ENCODE data around the gene HIVEP3. TPM values are rescaled to one million over a fixed set of nuclear protein-coding genes. Genes with fewer than 3 reads are reported as not detected.

HIVEP3 gene
- total and polyA plus RNA-seq, 2 donors (not counting 1 experiment from before 2014, with no cell fraction given): 2.0 to 5.1 TPM

DNA sequence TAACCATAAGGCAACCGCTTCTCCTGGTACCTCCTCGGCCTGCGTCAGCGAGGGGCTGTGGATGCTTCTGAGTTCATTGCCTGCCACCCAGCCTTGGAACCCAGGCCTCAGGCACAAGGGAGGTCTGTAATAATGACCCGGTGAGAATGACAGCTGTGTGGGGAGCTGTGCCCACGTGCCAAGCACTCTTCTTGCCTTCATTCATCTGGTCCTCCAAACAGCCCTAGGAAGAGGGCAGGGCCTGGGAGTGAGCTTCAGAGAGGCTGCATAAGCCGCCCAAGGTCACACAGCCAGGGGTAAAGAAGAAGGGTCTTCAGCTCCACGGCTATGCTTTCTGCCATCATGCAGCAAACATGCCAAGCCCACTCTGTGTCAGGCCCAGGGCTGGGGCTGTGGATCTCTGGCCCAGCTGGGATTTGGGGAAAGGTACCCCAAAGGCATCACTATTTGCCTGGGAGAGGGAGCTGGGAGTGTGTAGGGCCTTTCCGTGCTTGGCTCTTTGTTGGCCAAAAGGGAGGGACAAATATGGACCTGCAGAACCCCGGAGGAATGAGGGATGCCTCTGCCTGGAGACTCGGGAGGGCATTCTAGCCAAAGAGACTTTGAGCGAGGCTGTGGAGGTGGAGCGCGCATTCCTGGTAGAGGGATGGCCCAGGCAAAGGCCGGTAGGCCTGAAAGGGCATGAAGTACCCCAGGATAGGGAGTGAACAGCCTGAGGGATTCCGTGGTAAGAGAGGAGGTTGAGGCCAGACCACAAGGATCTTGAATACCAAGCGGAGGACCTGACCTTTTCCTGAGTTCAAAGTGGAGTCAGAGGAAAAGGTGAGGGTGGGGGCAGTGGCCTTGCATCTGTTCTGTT lies 424.1 kb downstream of the HIVEP3 start:
- H3K9ac ChIP-seq (ENCODE audit: low read length): no peak overlapping the region
- intact Hi-C loops (cut with micrococcal nuclease): no loop called here

DNA sequence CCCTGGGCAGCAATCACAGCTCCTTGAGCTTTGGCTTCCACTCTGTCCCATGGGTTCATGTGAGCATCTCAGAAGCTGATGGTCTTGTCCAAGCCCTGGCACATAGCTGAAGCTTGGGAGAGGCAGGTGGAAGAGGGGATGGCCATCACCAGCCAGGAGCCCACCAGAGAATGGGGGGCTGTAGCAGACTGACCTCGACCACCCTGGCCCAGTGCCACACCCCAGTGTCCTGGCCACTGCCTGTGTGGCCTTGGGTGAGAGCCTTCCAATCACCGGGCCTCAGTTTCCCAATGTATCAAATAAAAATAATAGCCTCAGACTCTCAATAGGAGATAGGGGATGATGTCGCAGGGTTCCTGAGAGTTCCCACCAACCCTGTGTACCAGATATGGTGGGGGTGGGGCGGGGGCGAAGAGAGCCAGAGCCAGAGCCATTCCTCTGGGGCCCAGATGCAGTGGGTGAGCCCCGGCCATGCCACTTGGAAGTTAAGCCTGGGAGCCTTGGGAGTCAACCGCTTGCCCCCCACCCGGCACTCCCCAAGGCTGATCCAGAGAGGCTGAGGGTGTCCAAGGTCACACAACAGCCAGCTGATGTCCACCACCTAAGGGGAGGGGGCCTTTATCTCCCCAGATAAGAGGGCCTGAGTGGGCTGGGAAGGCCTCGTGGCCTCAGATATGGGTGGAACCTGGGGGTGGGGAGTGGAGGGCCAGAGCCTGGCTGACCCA lies 424.9 kb downstream of the HIVEP3 start:
- TF ChIP-seq, protein P1, sequence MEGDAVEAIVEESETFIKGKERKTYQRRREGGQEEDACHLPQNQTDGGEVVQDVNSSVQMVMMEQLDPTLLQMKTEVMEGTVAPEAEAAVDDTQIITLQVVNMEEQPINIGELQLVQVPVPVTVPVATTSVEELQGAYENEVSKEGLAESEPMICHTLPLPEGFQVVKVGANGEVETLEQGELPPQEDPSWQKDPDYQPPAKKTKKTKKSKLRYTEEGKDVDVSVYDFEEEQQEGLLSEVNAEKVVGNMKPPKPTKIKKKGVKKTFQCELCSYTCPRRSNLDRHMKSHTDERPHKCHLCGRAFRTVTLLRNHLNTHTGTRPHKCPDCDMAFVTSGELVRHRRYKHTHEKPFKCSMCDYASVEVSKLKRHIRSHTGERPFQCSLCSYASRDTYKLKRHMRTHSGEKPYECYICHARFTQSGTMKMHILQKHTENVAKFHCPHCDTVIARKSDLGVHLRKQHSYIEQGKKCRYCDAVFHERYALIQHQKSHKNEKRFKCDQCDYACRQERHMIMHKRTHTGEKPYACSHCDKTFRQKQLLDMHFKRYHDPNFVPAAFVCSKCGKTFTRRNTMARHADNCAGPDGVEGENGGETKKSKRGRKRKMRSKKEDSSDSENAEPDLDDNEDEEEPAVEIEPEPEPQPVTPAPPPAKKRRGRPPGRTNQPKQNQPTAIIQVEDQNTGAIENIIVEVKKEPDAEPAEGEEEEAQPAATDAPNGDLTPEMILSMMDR (IDR thresholded peaks at IDR 0.05): no peak
- no peak for TF ChIP-seq EZH2 (IDR thresholded peaks at IDR 0.05; ENCODE audit: borderline replicate concordance, insufficient read depth, low read depth, low read length, poor library complexity, severe bottlenecking)
- H3K79me2 ChIP-seq (ENCODE audit: control insufficient read depth, insufficient read depth, low read length): no peaks in the 10 kb centered on the region
- Mint-ChIP-seq H3K27ac (no peak overlapping the region), H3K27me3 (peaks cover 39% of the 10 kb centered on the region), H3K4me3 (no peak overlapping the region), H3K9me3 (ENCODE audit: insufficient read depth) (no peaks in the 10 kb centered on the region), H3K4me1 (peaks cover 9% of the 10 kb centered on the region)
- no peak overlapping the region for H3K27ac ChIP-seq (ENCODE audit: low read length in 2 of 2)
- H3K36me3 ChIP-seq (replicated peaks in 1 of 2; ENCODE audit: control extremely low read depth in 1 of 2, control insufficient read depth in 1 of 2, extremely low read depth in 1 of 2, insufficient read depth in 2 of 2, low read length in 1 of 2): no peaks in the 10 kb centered on the region
- H3K4me3 ChIP-seq (ENCODE audit: control extremely low read depth in 1 of 5, extremely low read depth in 1 of 5, insufficient read depth in 1 of 5, low read depth in 2 of 5, low read length in 4 of 5): no peak overlapping the region
- H4K20me1 ChIP-seq (ENCODE audit: control insufficient read depth, insufficient read depth, low read length, poor library complexity, severe bottlenecking): no peaks in the 10 kb centered on the region
- peaks cover 0 to 18% (median 5%) of the 10 kb centered on the region in 4 experiments for H3K27me3 ChIP-seq (replicated peaks in 1 of 4; ENCODE audit: control extremely low read depth in 1 of 4, control insufficient read depth in 3 of 4, insufficient read depth in 4 of 4, low read length in 3 of 4)
- H3K9ac ChIP-seq (ENCODE audit: low read length): no peak overlapping the region
- DNase-seq (no peak), ATAC-seq (ENCODE audit: low read depth) (no peak)
- CTCF ChIA-PET: no interaction called here
- 100% methylated on average over 7 of the region's 9 CpGs for WGBS (ENCODE audit: insufficient coverage)
- POLR2A ChIA-PET: no interaction called here
- H3K4me2 ChIP-seq (replicated peaks; ENCODE audit: low read depth, low read length, poor library complexity, severe bottlenecking): no peak overlapping the region
- H3K4me1 ChIP-seq (ENCODE audit: control insufficient read depth in 2 of 2, insufficient read depth in 2 of 2, low read length in 2 of 2): peaks cover 5 to 8% of the 10 kb centered on the region in 2 donors
- H2AFZ ChIP-seq (ENCODE audit: insufficient read depth, low read depth, low read length, poor library complexity, severe bottlenecking): no peak overlapping the region
- H3K9me3 ChIP-seq (ENCODE audit: control extremely low read depth in 1 of 3, control insufficient read depth in 2 of 3, insufficient read depth in 1 of 3, low read length in 2 of 3): no peaks in the 10 kb centered on the region
- intact Hi-C loops (cut with micrococcal nuclease): no loop called here

More for the DNA sequence above, 424.1 kb downstream of the HIVEP3 start:
- H3K27me3 Mint-ChIP-seq: peaks cover 35% of the 10 kb centered on the region
- H3K27me3 ChIP-seq (replicated peaks in 1 of 4; ENCODE audit: control extremely low read depth in 1 of 4, control insufficient read depth in 3 of 4, insufficient read depth in 4 of 4, low read length in 3 of 4): peaks cover 0 to 16% (median 4%) of the 10 kb centered on the region in 4 experiments
- no peak overlapping the region for H3K27ac Mint-ChIP-seq
- ATAC-seq (ENCODE audit: low read depth) (no peak), DNase-seq (no peak)
- H3K4me1 ChIP-seq (ENCODE audit: control insufficient read depth in 2 of 2, insufficient read depth in 2 of 2, low read length in 2 of 2): peaks cover 5 to 8% of the 10 kb centered on the region in 2 donors
- H3K9me3 ChIP-seq (ENCODE audit: control extremely low read depth in 1 of 3, control insufficient read depth in 2 of 3, insufficient read depth in 1 of 3, low read length in 2 of 3): no peaks in the 10 kb centered on the region
- no peaks in the 10 kb centered on the region for H3K36me3 ChIP-seq (replicated peaks in 1 of 2; ENCODE audit: control extremely low read depth in 1 of 2, control insufficient read depth in 1 of 2, extremely low read depth in 1 of 2, insufficient read depth in 2 of 2, low read length in 1 of 2)
- H3K4me1 Mint-ChIP-seq: peaks cover 9% of the 10 kb centered on the region
- ChIA-PET CTCF (no interaction called here), POLR2A (no interaction called here)
- no peak for TF ChIP-seq EZH2 (IDR thresholded peaks at IDR 0.05; ENCODE audit: borderline replicate concordance, insufficient read depth, low read depth, low read length, poor library complexity, severe bottlenecking)
- no peak overlapping the region for H3K4me2 ChIP-seq (replicated peaks; ENCODE audit: low read depth, low read length, poor library complexity, severe bottlenecking)
- no peak overlapping the region for H3K27ac ChIP-seq (ENCODE audit: low read length in 2 of 2)
- no peak overlapping the region for H2AFZ ChIP-seq (ENCODE audit: insufficient read depth, low read depth, low read length, poor library complexity, severe bottlenecking)
- 95% methylated on average over 12 of the region's 17 CpGs for WGBS (ENCODE audit: insufficient coverage)
- no peaks in the 10 kb centered on the region for H4K20me1 ChIP-seq (ENCODE audit: control insufficient read depth, insufficient read depth, low read length, poor library complexity, severe bottlenecking)
- H3K79me2 ChIP-seq (ENCODE audit: control insufficient read depth, insufficient read depth, low read length): no peaks in the 10 kb centered on the region
- H3K4me3 Mint-ChIP-seq: no peak overlapping the region
- no peaks in the 10 kb centered on the region for H3K9me3 Mint-ChIP-seq (ENCODE audit: insufficient read depth)
- no peak overlapping the region for H3K4me3 ChIP-seq (ENCODE audit: control extremely low read depth in 1 of 5, extremely low read depth in 1 of 5, insufficient read depth in 1 of 5, low read depth in 2 of 5, low read length in 4 of 5)
